ENCODE measurements around the gene AKT3.

Gene AKT3

DNA sequence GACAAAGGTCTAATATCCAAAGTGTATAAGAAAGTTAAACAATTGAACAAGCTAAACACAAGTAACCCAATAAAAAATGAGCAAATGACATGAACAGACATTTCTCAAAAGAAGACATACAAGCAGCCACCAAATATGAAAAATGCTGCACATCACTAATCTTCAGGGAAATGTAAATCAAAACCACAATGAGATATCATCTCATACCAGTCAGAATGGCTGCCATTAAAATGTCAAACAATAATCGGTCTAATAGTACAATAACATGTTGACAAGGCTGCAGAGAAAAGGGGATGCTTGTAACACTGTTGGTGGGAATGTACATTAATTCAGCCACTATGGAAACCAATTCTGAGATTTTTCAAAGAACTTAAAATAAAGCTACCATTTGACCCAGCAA, 264.1 kb downstream of the AKT3 start:
- TF ChIP-seq, protein P1, sequence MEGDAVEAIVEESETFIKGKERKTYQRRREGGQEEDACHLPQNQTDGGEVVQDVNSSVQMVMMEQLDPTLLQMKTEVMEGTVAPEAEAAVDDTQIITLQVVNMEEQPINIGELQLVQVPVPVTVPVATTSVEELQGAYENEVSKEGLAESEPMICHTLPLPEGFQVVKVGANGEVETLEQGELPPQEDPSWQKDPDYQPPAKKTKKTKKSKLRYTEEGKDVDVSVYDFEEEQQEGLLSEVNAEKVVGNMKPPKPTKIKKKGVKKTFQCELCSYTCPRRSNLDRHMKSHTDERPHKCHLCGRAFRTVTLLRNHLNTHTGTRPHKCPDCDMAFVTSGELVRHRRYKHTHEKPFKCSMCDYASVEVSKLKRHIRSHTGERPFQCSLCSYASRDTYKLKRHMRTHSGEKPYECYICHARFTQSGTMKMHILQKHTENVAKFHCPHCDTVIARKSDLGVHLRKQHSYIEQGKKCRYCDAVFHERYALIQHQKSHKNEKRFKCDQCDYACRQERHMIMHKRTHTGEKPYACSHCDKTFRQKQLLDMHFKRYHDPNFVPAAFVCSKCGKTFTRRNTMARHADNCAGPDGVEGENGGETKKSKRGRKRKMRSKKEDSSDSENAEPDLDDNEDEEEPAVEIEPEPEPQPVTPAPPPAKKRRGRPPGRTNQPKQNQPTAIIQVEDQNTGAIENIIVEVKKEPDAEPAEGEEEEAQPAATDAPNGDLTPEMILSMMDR (IDR thresholded peaks at IDR 0.05; ENCODE audit: control insufficient read depth, insufficient read depth, low read depth, low read length, missing control alignments), result no peak
- no peak overlapping the region for H3K4me3 ChIP-seq (ENCODE audit: control insufficient read depth, low read depth, low read length)
- DNase-seq (ENCODE audit: low read depth), result no peak

DNA sequence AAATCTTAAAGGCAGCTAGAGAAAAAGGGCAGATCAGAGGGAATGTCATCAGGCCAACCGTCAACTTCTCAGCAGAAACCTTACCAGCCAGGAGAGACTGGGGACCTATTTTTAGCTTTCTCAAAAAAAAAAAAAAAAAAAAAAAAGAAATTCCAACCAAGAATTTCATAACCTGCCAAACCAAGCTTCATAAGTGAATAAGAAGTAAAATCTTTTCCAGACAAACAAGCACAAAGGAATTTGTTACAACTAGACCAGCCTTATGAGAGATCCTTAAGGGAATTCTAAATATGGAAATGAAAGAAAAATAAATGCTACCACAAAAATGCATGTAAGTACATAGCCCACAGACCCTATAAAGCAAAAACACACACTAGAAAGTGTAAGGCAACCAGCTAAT, 267.7 kb downstream of the AKT3 start:
- TF ChIP-seq, protein P1 (IDR thresholded peaks at IDR 0.05; ENCODE audit: control insufficient read depth, insufficient read depth, low read depth, low read length, missing control alignments), result no peak
- DNase-seq (ENCODE audit: low read depth), result no peak
- H3K4me3 ChIP-seq (ENCODE audit: control insufficient read depth, low read depth, low read length), result no peak overlapping the region

DNA sequence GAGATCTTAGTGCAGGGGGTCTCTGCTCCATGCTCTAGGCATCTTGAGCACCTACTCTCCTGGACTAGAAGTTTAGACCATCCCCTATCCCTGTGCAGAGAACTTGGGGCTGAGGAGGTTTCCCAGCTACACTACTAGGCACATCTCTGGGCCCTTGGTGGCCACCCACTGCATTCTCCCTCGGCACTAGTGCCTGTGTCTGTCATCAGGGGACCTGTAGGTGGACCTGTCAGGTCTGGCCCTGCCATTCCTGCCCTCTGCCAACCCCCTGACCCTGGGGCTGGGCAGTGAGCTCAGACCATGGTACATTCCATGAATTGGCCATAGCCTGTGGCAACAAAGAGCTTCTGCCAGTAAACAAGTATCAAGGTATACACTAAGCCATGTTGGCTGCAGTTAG, 269.1 kb downstream of the AKT3 start:
- TF ChIP-seq, protein P1 (IDR thresholded peaks at IDR 0.05; ENCODE audit: control insufficient read depth, insufficient read depth, low read depth, low read length, missing control alignments), result no peak
- no peak overlapping the region for H3K4me3 ChIP-seq (ENCODE audit: control insufficient read depth, low read depth, low read length)
- no peak for DNase-seq (ENCODE audit: low read depth)

DNA sequence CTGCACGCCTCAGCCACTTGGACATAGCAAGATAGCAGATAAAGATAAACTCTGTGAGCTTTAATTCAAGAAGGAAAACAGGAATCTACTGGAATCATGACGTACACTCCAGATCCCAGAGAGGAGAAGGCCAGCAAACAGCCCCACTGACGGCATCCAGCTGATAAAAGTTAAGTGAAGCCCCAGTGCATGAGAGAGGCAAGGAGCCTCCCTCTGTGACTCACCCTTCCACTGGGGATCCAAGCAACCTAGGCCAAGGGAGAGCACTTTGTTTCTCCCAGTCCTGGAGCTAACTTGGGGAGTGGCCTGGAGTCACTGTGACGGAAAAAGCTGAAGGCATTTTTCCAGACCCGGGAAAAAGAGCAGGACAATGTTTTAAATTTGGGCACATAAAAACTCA, 270.0 kb downstream of the AKT3 start:
- no peak for DNase-seq (ENCODE audit: low read depth)
- no peak overlapping the region for H3K4me3 ChIP-seq (ENCODE audit: control insufficient read depth, low read depth, low read length)
- TF ChIP-seq, protein P1 (IDR thresholded peaks at IDR 0.05; ENCODE audit: control insufficient read depth, insufficient read depth, low read depth, low read length, missing control alignments), result no peak

DNA sequence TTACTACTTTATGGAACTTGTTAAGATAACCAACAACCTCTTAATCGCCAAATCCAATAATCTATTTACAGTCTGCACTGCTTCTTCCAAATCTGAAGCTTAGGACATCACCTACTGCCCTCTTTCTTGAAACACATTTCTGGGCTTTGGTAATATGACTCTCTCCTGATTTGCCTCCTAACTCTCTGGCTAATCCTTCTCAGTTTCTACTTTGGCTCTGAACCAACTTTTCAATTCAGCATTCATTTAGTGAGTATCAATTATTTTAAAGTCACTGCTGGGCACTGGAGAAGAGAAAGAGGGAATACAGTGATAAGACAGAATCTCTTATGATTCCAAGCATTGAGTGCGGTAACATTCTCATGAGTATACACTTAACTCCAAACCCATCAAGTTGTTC, 275.0 kb downstream of the AKT3 start:
- no peak for DNase-seq (ENCODE audit: low read depth)
- TF ChIP-seq, protein P1 (IDR thresholded peaks at IDR 0.05; ENCODE audit: control insufficient read depth, insufficient read depth, low read depth, low read length, missing control alignments), result no peak
- no peak overlapping the region for H3K4me3 ChIP-seq (ENCODE audit: control insufficient read depth, low read depth, low read length)

DNA sequence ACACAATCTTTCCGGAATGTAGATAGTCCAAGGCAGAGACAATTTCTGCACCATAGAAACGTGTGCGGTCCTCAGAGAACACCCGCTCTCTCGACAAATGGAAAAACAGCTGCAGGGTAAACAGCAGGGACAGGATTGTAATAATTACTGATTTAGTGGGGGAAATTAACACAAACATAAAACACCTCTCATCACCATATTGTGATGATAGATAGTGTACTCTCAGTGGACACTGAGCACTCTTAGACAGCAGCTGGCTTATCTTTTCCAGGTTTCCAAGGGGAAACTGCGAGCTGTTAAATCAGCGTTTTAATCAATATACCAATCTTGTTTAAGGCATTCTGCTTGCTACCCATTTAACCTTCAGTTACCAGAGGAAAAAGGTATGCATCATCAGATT, 277.1 kb downstream of the AKT3 start:
- H3K4me3 ChIP-seq (ENCODE audit: control insufficient read depth, low read depth, low read length), result no peak overlapping the region
- DNase-seq (ENCODE audit: low read depth), result no peak
- TF ChIP-seq, protein P1 (IDR thresholded peaks at IDR 0.05; ENCODE audit: control insufficient read depth, insufficient read depth, low read depth, low read length, missing control alignments), result no peak

DNA sequence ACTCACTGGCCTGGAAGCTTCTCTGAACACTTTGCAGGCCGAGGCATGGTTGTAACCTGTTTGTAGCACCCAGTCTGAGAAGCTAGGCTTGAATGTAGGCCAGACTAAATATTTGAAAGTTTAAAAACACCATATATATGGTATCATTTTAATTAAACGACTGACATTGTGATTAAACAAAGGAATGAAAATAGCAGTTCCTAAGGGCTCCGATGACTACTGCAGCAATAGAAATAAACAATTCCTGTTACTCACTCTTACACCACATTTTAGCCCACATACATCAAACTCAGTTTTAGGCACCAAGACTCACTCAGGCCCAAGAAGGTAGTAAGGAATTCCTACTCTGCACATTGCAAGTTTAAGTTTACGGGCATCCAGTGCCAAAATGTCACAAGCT, 281.2 kb downstream of the AKT3 start:
- H3K4me3 ChIP-seq (ENCODE audit: control insufficient read depth, low read depth, low read length), result no peak overlapping the region
- TF ChIP-seq, protein P1 (IDR thresholded peaks at IDR 0.05; ENCODE audit: control insufficient read depth, insufficient read depth, low read depth, low read length, missing control alignments), result no peak
- DNase-seq (ENCODE audit: low read depth), result peak; percentile 11

All from AG09309 (cell line).